ENCODE measurements around the gene TSPAN1. TPM values are rescaled to one million over a fixed set of nuclear protein-coding genes. Genes with fewer than 3 reads are reported as not detected.

The TSPAN1 gene
- total RNA-seq, 2 donors from 2014 or later = not detected

GRCh38 chr1:46215504-46215903, 40.6 kb downstream of the TSPAN1 start:
- Histone ChIP-seq H3K9ac (ENCODE audit: extremely low read depth, low read length, poor library complexity, severe bottlenecking) (no peak overlapping the region), H3K4me3 (ENCODE audit: low read length) (no peak overlapping the region), H3K27ac (ENCODE audit: low read depth, low read length) (no peak overlapping the region), H3K36me3 (ENCODE audit: control insufficient read depth, insufficient read depth, low read length) (no peaks in the 10 kb centered on the region), H3K4me1 (ENCODE audit: control insufficient read depth, insufficient read depth, low read length) (no peaks in the 10 kb centered on the region), H3K9me3 (ENCODE audit: control insufficient read depth, low read length) (no peaks in the 10 kb centered on the region), H3K27me3 (ENCODE audit: control insufficient read depth, insufficient read depth, low read length, poor library complexity, severe bottlenecking) (no peaks in the 10 kb centered on the region)
- peaks cover 4% of the 10 kb centered on the region for H3K36me3 Mint-ChIP-seq (ENCODE audit: low read depth)
- TF ChIP-seq CTCF (conservative IDR thresholded peaks at IDR 0.05) = no peak
- DNase-seq = no peak
- no peak overlapping the region for H3K4me3 Mint-ChIP-seq
- H3K27me3 Mint-ChIP-seq (ENCODE audit: insufficient read depth) = no peaks in the 10 kb centered on the region
- peaks cover 11% of the 10 kb centered on the region for H3K4me1 Mint-ChIP-seq
- H3K9me3 Mint-ChIP-seq = no peaks in the 10 kb centered on the region
- no peak overlapping the region for H3K27ac Mint-ChIP-seq

DNA sequence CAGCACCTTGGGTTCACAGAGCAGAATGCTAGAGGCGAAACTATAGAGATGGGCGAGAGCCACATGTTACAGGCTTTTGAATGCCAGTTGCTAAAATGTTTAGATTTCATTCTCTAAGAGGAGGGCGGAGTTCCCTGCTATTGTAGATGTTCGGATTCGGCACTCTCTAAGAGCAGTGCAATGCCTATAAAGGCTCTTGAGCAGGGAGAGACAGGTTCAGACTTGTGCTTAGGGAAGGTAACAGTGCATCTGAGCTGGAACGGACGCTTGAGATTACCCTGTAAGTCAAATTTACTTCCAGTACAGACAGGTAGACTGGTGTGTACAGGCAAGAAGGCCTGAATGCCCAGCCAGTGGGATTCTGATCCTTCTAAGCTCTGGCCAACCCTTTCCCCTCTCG, 43.6 kb downstream of the TSPAN1 start:
- Mint-ChIP-seq H3K27ac (no peak overlapping the region), H3K4me3 (no peak overlapping the region), H3K36me3 (ENCODE audit: low read depth) (peaks cover 4% of the 10 kb centered on the region), H3K4me1 (peaks cover 26% of the 10 kb centered on the region), H3K27me3 (ENCODE audit: insufficient read depth) (no peaks in the 10 kb centered on the region), H3K9me3 (no peaks in the 10 kb centered on the region)
- no peaks in the 10 kb centered on the region for H3K4me1 ChIP-seq (ENCODE audit: control insufficient read depth, insufficient read depth, low read length)
- DNase-seq = no peak
- H3K4me3 ChIP-seq (ENCODE audit: low read length) = no peak overlapping the region
- WGBS, 2 experiments (ENCODE audit: insufficient coverage in 1 of 2, insufficient read length in 1 of 2) = 95 to 96% methylated on average over 7 to 8 of the region's 8 CpGs
- no peaks in the 10 kb centered on the region for H3K9me3 ChIP-seq (ENCODE audit: control insufficient read depth, low read length)
- no peak overlapping the region for H3K27ac ChIP-seq (ENCODE audit: low read depth, low read length)
- H3K27me3 ChIP-seq (ENCODE audit: control insufficient read depth, insufficient read depth, low read length, poor library complexity, severe bottlenecking) = no peaks in the 10 kb centered on the region
- H3K9ac ChIP-seq (ENCODE audit: extremely low read depth, low read length, poor library complexity, severe bottlenecking) = no peak overlapping the region
- no peaks in the 10 kb centered on the region for H3K36me3 ChIP-seq (ENCODE audit: control insufficient read depth, insufficient read depth, low read length)
- no peak for TF ChIP-seq CTCF (conservative IDR thresholded peaks at IDR 0.05)

GRCh38 chr1:46219551-46220520, 44.9 kb downstream of the TSPAN1 start:
- WGBS, 2 experiments (ENCODE audit: insufficient coverage in 1 of 2, insufficient read length in 1 of 2) = 95 to 96% methylated on average over 14 to 18 of the region's 18 CpGs
- no peaks in the 10 kb centered on the region for H3K27me3 Mint-ChIP-seq (ENCODE audit: insufficient read depth)
- Histone ChIP-seq H3K36me3 (ENCODE audit: control insufficient read depth, insufficient read depth, low read length) (no peaks in the 10 kb centered on the region), H3K9me3 (ENCODE audit: control insufficient read depth, low read length) (no peaks in the 10 kb centered on the region), H3K4me3 (ENCODE audit: low read length) (no peak overlapping the region), H3K9ac (ENCODE audit: extremely low read depth, low read length, poor library complexity, severe bottlenecking) (no peak overlapping the region), H3K27ac (ENCODE audit: low read depth, low read length) (no peak overlapping the region), H3K4me1 (ENCODE audit: control insufficient read depth, insufficient read depth, low read length) (peaks cover 2% of the 10 kb centered on the region), H3K27me3 (ENCODE audit: control insufficient read depth, insufficient read depth, low read length, poor library complexity, severe bottlenecking) (no peaks in the 10 kb centered on the region)
- no peak for TF ChIP-seq CTCF (conservative IDR thresholded peaks at IDR 0.05)
- peaks cover 36% of the 10 kb centered on the region for H3K4me1 Mint-ChIP-seq
- DNase-seq = no peak
- H3K4me3 Mint-ChIP-seq = no peak overlapping the region
- H3K27ac Mint-ChIP-seq = peak overlapping the region; percentile 30
- no peaks in the 10 kb centered on the region for H3K9me3 Mint-ChIP-seq
- peaks cover 4% of the 10 kb centered on the region for H3K36me3 Mint-ChIP-seq (ENCODE audit: low read depth)

Data from endodermal cell (in vitro differentiated cells).